SK-N-SH (cell line): ENCODE data around the gene BPIFB3.

ENCODE experiments used
- EP300 ChIP-seq, 2 experiments: IDR thresholded peaks; 2 replicates each; pipeline versions ENCODE4 v1.4.0 to v1.6.1; 2012; ENCODE audit warnings: borderline replicate concordance in 1 of 2, low read depth in 1 of 2, low read length in 1 of 2
- EZH2phosphoT487 ChIP-seq: fragments of 200-600 bp; sonication (generic); IDR thresholded peaks from 2 replicates; pipeline ENCODE4 v1.6.1; 2017; ENCODE audit warnings: low read depth, mixed run types, mild to moderate bottlenecking, antibody characterized with exemption, moderate library complexity, borderline replicate concordance
- YY1 ChIP-seq: IDR thresholded peaks from 2 replicates; pipeline ENCODE4 v1.4.0; 2012; ENCODE audit warnings: low read depth, mild to moderate bottlenecking

GRCh38 chr20:33015114-33015484, 38.6 kb upstream of the BPIFB3 start:
- no peak for TF ChIP-seq YY1
- TF ChIP-seq EZH2phosphoT487: no peak
- no peak for TF ChIP-seq EP300 (IDR thresholded peaks at IDR 0.05; ENCODE audit: borderline replicate concordance in 1 of 2, low read depth in 1 of 2, low read length in 1 of 2)
